Measurements from ENCODE around the gene PIP4K2B.
A peak's percentile ranks its signal among the peaks of the same experiment; 100 is the strongest.

The PIP4K2B gene

DNA sequence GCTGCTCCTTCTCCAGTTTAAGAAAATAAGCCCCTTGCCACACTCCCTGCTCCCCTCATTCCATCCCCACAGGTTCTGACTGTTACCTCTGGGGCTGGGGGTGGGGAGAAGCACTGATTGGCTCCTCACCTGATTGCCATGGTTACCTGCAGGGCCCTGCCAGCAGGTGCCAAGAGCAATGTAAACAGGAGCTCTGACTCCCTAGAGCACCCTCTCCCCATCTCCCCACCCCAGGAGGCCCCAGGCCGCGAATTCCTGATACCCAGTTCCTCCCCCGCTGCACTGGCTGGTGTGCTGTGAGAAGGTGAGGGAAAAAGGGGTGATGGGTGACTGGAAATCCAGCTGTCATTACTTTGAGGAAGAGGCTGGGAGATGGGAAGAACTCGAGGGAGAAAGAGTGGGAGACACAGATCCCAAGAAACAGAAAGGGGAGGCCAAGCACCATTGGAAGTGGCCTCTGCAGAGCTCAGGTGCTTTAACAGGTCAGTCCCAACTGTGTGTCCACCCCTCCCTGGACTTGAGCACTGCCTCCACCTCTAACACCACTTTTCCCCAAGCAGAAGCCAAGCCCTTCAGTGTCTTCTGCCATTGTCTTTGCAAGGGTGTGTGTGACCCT is 55.7 kb downstream of the PIP4K2B start:
- DNase-seq (ENCODE audit: low spot score), result no peak

DNA sequence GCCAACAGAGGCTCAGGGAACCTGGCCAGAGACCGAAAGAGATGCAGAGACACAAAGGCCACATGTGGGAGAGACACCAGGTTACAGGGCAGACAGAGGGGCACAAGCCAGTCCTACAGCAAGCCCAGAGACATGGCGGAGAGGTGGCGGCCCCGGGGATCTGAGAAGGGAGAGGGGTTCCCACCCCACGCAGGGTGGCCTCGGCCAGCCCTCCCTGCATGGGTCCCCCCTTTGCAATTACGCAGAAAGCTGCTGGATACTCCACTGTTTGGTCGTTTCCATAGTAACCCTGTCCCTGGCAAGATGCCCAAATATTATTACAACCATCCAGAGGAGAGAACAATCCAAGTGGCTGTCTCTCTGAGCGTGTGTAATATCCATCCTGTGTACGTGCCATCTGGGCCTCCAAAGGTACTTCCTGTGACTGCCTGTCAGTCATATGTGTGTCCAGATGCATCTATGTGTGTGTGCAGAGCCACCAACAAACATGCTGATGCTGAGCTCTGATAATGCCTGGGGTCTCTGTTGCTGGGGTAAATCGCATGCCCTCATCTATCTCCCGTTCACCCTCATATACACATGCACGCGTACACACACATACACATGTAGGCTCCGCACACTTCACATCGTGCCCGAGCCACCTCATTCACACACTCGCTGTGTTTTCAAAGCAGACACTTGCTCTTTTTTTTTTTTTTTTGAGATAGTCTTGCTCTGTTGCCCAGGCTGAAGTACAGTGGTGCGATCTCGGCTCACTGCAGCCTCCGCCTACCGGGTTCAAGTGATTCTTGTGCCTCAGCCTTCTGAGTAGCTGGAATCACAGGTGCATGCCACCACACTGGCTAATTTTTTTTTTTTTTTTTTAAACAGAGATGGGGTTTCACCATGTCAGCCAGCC is 56.7 kb downstream of the PIP4K2B start:
- peak; percentile 55 for DNase-seq (ENCODE audit: low spot score)

DNA sequence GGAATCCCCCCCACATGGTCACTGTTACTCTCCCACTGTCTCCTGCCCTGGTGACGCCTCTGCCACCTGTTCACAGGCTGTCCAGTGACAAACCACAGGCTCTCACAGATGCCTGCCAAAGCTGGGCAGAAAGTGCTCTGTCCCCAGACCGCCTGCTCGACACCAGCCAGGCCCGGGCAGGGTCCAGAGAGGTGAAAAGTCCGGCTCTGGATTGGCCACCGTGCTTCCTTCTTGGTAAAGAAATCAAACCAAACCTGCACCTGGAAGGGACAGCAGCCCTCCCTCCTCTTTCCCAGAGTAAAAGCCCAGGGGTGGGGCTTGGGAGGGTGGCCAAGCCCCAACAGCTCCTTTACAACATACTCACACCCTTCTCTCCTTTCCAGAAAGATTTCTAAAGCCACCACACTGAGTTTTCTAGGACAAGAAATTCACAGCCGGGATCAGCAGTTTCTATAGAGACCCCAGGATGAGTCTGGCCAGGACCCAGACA is 57.4 kb downstream of the PIP4K2B start:
- DNase-seq (ENCODE audit: low spot score), result no peak

DNA sequence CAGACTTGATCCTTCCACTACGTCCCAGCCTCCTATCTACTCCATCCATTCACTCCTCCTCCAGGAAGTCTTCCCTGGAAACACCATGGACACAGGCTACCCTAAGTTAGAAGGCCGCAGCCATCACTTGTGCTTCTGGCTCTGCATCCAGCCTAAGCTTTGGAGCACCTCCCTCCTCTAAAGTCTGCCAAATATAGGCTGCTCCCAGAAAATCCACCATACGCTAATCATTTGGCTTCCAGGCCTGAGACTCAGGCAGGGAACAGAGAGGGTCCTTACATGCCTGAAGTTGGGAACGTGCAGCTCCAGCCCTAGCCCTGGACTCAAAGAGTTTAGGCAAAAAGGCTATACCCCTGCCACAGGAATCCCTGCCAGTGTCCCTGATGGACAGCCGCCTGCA is 57.9 kb downstream of the PIP4K2B start:
- no peak for DNase-seq (ENCODE audit: low spot score)

DNA sequence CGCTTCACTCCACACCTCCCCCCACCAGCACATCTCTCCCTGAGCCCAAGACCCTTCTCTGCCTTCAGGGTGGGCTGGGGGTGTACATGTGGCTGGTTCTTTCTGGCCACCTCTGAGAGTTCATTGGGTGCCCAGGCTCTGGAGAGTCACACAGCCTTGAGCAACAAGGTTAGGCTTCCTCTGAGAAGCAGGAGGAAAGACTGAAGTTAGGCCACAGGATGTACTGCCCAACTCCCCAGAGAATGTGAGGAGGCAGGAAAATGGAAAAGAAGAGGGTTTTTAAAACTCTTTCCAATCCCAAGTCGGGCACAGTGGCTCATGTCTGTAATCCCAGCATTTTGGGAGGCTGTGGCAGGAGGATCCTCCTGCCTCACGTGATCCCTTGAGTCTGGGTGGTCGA is 58.5 kb downstream of the PIP4K2B start:
- DNase-seq (ENCODE audit: low spot score), result no peak

DNA sequence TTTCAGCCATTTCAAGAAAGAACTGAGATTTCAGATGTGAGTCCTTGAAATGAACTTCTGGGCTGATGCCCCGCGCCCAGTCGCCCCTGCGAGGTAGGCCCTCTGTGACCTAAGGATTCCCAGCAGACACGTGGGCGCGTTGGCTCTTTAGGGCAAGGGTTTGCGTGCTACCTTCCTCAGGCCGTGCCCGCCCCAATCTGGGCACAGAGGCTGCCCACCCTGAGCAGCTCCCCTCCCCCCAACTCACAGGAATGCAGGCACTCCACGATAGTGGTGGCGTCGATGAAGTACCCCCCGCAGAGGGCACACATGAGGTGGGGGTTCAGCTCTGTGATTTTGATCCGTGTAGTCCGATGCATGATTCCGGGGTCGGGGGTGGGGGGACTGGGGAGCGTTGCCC is 59.3 kb downstream of the PIP4K2B start:
- DNase-seq (ENCODE audit: low spot score), result no peak

DNA sequence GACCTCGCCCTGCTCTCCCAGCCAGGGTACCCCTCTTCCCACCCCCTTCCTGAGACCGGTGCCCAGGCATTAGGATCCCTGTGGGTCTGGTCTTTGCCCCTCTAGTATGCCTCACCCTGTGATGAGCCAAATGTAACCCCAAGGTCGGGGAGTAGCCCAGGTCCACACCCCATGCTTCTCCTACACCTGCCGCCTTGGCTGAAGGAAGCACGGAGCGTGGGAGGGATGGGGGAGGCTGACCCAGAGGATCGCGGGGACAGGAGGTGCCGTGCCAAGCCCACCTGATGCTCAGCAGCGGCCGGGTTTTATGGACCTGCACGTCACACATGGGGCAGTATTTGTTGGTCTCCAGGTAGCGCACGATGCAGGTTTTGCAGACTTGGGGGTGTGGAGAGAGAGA is 60.1 kb downstream of the PIP4K2B start:
- no peak for DNase-seq (ENCODE audit: low spot score)

DNA sequence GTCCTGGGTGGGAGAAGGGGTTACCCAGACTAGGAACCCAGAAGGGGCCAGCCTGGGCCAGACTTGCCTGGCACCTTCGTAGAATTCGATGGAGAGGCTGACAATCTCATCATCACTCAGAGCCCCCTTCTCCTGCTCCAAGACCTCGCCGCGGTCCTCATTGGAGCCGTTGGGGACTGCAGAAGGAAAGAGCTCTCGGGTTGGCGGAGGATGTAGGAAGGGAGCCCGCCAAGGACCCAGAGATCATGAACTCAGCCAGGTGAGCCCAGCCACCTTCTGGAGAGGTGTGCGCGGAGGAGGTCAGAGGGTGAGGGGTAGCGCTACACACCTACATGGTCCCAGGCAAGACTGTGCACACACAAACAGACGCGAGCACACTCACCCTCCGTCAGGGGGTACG is 60.7 kb downstream of the PIP4K2B start:
- no peak for DNase-seq (ENCODE audit: low spot score)

DNA sequence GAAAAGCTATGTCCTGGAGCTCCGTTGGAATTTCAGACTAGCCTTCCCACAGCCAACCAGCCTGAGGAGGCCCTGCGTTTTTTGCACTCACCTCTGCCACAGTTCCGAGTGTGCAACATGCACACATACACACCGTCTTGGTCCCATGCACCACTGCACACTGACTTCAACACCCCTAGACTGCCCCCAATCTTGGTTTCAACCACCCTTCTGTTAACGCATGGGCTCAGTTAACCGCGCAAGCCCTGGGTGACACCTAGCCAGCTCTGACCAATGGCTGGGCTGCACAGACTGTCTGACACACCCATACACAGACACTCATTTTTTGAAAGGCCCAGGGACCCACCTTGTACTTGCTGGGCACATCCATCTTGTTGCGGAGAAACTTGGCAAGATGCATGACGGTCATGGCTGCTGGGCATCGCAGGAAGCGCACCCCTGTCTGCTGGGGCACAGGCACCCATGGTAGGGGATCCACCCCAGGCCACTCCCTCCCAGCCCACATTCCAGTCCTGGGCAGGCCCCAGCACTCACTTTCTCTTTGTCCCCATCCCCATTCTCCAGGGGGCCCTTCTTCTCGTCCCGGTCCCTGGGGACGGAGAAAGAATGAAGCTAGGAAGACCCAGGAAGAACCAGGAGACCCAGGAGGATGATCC is 61.2 kb downstream of the PIP4K2B start:
- no peak for DNase-seq (ENCODE audit: low spot score)

DNA sequence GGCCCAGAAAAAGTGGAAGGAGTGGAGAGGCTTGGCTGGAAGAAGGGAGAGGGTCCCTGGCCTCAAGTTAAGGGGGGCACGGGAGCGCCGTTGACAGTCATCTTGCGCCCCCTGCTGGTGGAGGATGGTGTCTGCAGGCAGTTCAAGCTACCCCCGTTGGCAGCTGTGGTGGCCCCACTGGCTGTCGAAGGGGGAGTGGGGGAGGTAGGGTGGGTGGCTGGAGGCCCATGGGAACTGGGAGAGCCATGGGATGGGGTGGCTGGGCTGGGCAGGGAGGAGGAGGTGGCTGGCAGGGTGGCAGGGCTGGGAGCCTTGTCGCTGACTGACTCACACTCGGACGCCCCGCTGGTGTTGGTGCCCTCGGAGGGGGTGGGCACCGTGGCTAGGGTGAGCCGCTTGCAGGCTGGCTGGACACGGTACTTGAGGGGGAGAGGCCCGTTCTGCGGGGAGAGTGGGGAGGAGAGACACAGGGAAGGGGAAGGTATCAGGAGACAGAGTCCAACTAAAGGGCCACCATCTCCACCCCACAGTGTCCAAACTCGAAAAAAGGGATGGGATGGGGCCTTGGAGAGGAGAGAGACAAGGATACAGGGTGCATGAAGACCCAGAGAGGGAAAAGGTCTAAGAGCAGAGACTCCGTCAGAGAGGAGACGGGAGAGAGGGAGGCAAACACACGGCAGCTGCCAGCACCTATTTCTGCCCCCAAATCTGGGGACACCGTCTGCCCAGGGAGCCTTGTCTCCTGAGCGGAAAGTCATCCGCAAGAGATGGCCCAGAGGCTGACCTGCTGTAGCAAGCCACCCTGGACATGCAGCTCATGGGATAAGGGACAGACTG is 64.0 kb downstream of the PIP4K2B start:
- peak; percentile 32 for DNase-seq (ENCODE audit: low spot score)

DNA sequence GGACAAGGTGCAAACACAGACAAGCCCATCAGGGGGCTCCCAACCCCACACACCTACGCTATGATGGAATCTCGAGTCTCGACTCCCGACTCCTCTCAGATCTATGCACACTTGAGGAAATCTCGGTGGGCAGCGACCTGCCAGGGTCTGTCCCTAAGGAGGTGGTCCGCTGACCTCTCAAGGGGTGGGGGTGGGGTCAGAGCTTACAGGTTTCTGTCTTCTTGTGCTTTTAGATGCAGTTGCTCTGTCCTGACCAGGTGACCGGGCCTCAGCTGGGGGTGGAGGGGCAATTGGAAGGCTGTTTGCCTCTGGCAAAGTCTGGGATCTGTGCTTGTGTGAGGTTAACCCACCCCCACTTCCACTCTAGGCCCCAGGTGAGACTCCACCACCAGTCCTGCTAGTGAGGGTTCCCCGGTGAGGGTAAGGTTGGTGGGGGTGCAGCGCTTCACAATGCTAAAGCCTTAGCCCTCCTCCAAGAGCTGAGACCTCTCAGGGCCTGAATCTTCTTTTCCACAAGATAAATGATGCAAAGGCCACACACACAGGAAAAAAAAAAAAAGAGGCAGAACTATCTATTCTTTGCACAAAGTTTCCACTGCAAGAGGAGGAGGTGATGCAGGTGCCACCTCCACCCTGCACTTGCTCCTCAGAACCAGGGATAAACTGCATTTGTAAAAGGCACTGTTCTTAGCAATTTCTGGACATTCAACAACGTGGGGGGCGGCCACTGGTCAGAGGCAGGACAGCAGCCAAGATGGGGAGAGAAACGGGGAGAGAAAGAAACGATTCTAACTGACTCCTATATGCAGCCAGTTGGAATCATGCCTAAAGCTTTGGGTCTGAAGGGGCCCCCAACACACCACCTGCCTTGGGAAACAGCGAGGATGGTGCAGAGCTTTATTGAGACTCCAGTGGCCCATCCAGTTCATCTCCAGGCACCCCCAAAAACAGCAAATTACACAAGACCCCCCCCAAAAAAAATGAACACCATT is 65.1 kb downstream of the PIP4K2B start:
- peak; percentile 56 for DNase-seq (ENCODE audit: low spot score)

DNA sequence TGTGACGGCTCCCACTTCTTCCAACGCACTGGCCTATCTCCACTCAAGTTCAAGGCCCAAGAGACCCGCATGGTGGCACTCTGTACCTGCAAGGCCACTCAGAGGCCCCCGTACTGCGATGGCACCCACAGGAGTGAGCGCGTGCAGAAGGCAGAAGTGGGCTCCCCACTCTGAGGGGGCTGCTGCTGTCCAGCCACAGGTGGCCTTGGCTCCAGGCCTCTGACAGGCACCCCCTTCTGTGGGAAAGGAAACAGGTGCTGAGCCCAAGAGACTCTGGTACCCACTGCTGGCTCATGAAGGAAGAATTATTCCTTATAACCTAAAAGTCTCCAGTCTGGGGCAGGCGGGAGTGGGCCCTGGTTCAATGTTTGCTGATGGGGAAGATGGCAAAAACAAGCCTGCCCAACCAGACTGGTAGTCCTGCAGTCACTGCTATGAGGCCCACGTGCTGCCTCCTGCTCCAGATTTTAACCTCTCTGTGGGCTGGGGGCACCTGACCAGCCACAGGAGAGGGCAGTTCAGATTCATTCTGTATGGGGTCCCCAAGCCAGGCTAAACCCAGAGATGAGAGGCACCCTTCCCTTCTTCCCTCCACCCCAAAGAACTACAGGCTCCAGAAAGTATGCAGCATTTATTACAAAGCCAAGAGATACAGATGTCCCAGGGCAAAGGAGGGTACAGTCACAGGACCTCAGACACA is 65.9 kb downstream of the PIP4K2B start:
- no peak for DNase-seq (ENCODE audit: low spot score)

DNA sequence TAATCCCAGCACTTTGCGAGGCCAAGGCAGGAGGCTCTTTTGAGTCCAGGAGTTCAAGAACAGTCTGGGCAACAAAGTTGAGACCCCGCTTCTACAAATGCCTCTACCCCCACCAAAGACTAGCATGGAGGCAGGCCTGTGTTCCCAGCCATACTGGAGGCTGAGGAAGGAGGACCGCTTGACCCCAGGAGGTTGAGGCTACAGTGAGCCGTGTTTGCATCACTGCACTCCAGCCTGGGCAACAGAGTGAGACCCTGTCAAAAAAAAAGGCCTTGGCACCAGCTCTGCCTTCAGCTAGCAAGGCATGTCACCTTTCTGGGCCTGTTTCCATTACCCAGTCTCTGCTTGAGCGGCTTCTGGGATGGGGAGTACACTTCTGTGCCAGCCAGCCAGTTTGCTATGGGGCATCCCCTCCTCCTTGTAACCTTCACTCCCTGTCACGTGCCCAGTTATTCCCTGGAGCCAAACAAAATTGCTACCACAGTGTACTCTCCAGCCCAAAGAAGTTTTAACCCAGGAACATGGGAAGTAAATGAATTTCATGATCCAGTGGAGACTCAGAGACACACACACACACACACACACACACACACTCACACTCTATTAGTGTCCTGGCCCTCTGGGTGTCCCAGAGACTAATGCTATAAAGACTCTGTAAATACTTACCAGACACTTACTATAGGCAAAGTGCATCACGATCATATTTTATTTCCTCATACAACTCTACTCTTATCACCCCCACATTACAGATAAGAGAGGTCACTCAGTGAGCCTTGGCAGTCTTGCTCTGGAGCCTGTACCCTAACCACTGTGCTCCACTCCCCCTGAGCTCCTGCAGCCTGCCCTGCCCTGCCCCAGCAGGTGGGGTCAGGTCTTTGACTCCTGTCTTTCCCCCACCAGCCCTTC is 66.7 kb downstream of the PIP4K2B start:
- DNase-seq (ENCODE audit: low spot score), result no peak

DNA sequence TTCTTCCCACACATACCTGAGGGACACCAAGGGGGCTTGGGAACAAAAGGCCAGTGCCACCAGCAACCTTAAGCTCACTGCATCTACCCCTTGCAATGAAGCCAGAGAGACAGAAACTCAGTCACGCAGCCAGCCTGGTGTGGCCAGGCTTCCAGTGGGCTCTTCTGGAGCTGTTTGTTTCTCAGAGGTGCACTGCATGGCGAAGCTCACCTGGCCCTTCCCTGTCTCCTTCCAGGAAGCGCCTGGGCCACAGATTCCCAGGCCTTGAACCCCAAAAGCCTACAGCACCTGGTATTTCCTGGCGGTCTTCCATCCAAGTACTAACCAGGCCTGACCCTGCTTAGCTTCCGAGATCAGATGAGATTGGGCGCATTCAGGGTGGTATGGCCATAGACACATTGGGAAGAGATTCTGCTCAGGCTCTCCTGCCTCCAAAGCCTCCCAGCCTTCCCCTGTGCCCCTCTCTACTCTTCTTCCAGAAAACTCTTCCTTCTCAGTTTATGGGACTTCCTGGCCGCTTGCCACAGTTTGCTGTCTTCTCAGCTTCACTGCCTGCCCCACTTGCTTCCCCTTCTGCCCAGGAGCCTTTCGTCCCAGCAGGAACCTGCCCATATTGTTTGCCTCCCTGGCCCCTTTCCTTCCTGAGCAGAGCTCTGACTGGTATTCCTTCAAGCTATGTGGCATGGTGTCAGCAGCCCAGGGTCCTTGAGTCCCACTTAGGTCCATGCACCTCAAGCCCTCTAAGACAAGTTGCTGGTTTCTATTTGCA is 67.6 kb downstream of the PIP4K2B start:
- no peak for DNase-seq (ENCODE audit: low spot score)

DNA sequence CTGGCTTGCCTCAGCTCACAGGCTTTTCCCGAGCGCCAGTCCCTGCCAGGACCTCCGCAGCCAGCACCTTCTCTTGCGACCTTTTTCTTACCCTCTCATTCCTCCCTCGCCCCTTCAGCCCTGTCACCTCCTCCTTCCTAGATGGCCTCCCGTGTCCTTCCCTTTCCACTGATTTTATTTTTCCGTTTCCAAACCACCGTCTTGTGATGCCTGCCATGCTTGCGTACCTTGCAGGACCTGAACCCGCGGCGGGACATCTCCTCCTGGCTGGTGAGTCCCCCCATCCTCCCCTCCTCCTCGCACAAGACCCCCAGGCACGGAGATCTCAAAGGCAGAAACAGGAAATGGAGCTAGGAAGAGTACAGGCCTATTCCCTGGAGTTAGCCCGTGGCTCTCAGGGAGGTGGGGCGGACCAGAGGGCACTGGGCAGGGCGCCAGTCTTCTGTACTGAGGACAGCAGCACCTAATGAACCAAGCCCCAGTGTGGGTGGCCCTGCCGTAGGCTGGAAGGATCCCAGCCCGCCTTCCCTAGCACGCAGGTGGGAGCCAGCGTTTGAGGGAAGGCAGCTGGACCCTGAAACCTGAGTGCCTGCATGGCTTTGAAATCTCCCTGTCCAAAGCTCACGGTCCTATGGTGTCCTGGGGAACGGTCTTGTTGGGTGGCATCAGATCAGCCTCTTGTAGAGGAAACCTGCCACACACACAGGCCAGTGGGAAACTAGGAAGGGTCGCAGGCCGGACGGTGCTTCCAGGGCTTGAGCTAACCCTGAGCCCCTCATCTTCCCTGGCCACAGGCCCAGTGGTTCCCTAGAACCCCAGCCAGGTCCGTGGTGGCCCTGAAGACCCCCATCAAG is 68.6 kb downstream of the PIP4K2B start:
- DNase-seq (ENCODE audit: low spot score), result peak; percentile 78

DNA sequence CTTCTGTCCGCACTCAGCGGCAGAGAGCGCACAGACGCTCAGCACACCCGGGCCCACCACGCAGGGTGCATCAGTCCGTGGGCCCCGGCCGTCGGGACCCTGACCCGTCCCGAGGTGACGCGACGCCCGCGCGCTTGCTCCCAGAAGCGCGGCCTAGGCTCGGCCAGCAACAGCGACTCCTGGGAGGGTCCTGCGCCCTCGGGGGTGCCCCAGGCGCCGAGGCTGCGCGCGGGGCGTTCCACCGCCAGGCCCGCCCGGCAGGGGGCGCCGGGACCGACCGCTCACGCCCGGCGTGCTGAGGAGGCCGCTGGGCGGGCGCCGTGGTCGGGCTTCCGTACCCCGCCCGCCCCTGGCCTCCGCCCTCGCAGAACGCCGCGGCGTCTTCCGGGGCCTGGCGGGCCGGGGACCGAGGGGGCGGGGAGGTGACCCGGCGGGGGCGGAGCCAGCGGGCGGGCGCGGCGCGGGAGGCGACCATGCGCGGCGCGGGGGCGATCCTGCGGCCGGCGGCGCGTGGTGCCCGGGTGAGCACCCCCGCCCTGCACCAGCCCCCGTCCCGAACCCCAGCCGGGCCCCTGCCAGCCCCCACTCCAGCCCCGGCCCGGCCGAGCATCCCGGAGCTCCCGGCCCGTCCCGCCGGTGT is 69.3 kb downstream of the PIP4K2B start, which contains the start of gene CISD3:
Gene CISD3 (plus strand): TSS at position 456 of the 640 bp plus-strand sequence. CDS start 18 bp downstream, at position 474.
- peak; percentile 88 for DNase-seq (ENCODE audit: low spot score)

All from RKO (cell line).